Measurements from ENCODE around the gene RAB23.

The RAB23 gene

DNA sequence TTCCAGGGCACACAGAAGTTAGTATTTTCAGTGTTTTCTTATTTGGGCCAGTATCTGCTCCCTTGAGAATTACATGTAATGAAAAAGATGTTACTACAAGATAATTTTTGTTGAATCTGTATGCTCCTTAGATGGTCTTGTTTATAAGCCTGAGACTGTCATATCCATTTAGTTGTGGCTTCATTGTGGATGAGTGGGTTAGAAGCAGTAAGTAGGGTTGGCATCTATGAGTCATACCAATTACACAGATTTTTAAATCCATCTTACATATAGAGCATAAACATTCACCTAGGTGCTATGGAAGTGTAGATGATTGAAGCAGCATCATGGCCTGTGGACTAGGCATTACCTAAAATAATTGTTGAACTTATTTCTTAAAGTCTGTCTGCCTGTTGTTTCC, 63.4 kb downstream of the RAB23 start:
- TF ChIP-seq POLR2A (IDR thresholded peaks at IDR 0.05; ENCODE audit: low read length) = no peak
- TF ChIP-seq GATA1 (IDR thresholded peaks at IDR 0.05; ENCODE audit: low read depth, low read length) = no peak
- DNase-seq = peak in 1 of 2 experiments; percentile 5

DNA sequence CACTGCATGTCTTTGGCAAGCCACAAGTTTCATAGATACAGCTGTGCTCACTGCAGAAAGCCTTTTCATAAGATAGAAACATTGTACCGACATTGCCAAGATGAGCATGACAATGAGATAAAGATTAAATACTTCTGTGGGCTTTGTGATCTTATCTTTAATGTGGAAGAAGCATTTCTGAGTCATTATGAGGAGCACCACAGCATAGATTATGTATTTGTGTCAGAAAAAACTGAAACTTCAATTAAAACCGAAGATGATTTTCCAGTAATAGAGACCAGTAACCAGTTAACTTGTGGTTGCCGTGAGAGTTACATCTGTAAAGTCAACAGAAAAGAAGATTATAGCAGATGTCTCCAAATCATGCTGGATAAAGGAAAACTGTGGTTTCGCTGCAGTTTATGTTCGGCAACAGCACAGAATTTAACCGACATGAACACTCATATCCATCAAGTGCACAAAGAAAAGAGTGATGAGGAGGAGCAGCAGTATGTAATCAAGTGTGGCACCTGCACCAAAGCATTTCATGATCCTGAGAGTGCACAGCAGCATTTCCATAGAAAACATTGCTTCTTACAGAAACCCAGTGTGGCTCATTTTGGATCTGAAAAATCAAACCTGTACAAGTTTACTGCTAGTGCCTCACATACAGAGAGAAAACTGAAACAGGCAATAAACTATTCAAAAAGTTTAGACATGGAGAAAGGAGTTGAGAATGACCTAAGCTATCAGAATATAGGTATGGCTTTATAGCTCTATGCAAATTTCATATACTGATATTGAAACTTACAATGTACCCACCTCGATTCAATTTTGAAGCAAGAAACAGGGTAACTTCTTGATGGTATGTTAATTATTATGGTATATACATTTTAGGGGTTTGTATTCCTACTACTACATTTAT, 73.9 kb downstream of the RAB23 start:
- TF ChIP-seq GATA1 (IDR thresholded peaks at IDR 0.05; ENCODE audit: low read depth, low read length) (no peak), POLR2A (IDR thresholded peaks at IDR 0.05; ENCODE audit: low read length) (no peak)
- peak in 1 of 2 experiments; percentile 2 for DNase-seq

DNA sequence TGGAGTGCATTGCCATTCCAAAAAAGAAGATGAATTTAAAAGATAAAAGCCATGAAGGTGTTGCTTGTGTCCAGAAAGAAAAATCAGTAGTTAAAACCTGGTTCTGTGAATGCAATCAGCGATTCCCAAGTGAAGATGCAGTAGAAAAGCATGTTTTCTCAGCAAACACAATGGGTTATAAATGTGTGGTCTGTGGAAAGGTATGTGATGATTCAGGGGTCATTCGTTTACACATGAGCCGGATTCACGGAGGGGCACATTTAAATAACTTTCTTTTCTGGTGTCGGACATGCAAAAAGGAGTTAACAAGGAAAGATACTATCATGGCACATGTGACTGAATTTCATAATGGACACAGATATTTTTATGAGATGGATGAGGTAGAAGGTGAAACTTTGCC, 74.7 kb downstream of the RAB23 start:
- TF ChIP-seq GATA1 (IDR thresholded peaks at IDR 0.05; ENCODE audit: low read depth, low read length) (no peak), POLR2A (IDR thresholded peaks at IDR 0.05; ENCODE audit: low read length) (no peak)
- no peak for DNase-seq

DNA sequence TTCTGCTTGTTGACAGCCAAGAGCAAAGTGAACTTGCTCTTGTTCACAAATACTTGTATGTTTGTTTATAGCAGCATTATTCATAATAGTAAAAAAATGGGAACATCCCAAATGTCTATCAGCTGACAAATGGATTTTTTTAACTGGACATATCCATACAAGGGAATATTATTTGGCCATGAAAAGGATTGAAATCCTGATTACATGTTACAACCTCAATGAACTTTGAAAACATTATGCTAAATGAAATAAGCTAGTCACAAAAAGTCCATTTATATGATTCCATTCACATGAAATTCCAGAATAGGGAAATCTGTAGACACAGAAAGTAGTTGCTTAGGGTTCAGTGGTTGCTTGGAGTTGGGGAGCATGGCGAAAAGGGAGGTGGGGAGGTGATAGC, 78.4 kb downstream of the RAB23 start:
- DNase-seq = no peak
- TF ChIP-seq GATA1 (IDR thresholded peaks at IDR 0.05; ENCODE audit: low read depth, low read length) = no peak
- TF ChIP-seq POLR2A (IDR thresholded peaks at IDR 0.05; ENCODE audit: low read length) = no peak

DNA sequence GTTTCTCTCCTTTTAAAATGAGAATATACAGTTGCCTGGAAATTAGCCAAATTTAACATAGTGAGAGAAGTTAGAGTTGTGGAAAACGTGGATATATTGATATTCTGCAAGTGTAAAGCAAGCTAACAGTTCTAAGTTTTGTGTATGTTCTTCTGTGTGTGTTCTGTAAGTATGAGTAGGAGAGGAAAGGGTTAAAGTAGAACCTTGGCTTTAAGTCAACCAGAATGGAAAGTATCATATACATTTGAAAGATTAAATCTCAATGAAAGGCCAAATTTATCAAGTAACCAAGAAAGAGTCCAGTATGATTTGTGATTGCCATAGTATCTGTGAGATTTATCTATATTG, 80.0 kb downstream of the RAB23 start:
- TF ChIP-seq GATA1 (IDR thresholded peaks at IDR 0.05; ENCODE audit: low read depth, low read length) (no peak), POLR2A (IDR thresholded peaks at IDR 0.05; ENCODE audit: low read length) (no peak)
- no peak for DNase-seq

DNA sequence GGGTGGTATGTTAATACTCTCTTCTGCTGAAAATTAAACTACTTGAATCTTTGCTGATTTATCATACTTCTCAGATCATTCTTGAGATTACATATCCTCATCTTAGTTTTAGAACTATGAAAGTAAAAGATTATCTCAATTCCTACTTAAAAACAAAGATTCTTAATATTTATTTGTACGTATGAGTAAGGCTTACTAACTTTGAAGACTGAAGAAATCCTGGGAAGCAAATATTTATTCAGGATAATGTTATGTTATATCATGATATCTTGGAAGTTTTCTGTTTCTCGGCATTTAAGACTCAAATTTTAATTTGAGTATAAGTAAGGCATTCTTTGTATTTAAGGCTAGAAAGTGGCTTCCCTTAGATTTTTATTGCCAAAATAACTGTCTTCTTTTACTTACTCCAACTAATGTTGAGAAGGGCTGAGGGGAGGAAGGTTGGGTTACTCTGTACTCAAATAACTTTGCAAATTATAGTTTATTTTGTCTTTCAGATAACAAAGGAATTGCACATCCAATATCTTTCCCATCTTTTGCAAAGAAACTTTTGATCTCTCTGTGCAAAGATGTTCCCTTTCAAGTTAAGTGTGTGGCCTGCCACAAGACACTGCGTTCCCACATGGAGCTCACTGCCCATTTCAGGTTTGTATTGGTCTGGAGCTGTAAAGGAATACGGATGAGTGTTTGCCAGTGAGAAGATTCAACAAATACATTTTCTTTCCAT, 80.5 kb downstream of the RAB23 start:
- DNase-seq = no peak
- no peak for TF ChIP-seq POLR2A (IDR thresholded peaks at IDR 0.05; ENCODE audit: low read length)
- TF ChIP-seq GATA1 (IDR thresholded peaks at IDR 0.05; ENCODE audit: low read depth, low read length) = no peak

DNA sequence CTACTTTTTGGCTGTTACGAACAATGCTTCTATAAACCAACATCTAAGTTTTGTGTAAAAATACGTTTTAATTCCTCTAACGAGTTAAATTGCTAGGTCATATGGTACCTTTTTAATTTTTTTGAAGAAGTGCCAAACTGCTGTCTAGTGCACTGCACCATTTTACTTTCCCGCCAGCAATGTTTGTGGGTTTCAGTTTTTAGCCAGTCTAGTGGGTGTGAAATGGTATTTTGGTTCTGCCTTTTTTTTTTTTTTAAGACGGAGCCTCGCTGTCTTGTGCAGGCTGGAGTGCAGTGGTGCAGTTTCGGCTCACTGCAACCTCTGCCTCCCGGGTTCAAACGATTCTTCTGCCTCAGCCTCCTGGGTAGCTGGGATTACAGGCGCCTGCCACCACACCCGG, 84.1 kb downstream of the RAB23 start:
- DNase-seq = no peak
- TF ChIP-seq GATA1 (IDR thresholded peaks at IDR 0.05; ENCODE audit: low read depth, low read length) (no peak), POLR2A (IDR thresholded peaks at IDR 0.05; ENCODE audit: low read length) (no peak)

DNA sequence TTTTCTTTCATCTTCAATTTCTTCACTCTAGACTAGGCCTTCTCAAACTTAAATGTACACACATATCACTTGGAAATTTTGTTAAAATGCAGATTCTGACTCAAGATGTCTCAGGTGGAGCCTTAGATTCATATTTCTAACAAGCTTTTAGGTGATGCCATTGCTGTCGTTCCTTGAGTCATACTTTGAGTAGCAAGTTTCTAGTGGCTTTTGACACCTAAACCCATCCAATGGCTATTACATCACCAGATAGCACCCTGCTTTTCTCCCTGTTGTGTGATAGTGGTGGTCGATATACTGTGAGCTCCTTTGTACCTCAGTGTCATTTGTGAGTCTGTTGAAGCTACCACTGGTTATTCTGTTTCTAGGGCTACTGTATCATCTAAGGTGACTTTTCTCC, 84.8 kb downstream of the RAB23 start:
- no peak for TF ChIP-seq GATA1 (IDR thresholded peaks at IDR 0.05; ENCODE audit: low read depth, low read length)
- no peak for DNase-seq

All from erythroblast (primary cell).